B cell (primary cell): Measurements from ENCODE around the gene POLD2. TPM values are rescaled to one million over a fixed set of nuclear protein-coding genes. Genes with fewer than 3 reads are reported as not detected.
"Not testable (repeated sequence)": the region's sequence is repeated elsewhere in the genome, so short reads cannot be mapped to it uniquely, and the experiment has no call there.

Experiments
- ATAC-seq: fragments of 200-7000 bp; cut with Tn5 transposase; one replicate; pipeline ENCODE4 v1.10.0; 2021; ENCODE audit warnings: low read depth, mild to moderate bottlenecking, moderate number of reproducible peaks, moderate library complexity
- CTCF ChIA-PET: fragments of 350-600 bp; sonication (Branson Sonifier 250); formaldehyde crosslinking; loops from one replicate; lab custom pipeline; 2021; ENCODE audit warnings: antibody characterized with exemption, inconsistent platforms; lab: Charles Lee
- POLR2A ChIA-PET: fragments of 350-600 bp; sonication (Branson Sonifier 250); formaldehyde crosslinking; loops from one replicate; lab custom pipeline; 2021; ENCODE audit warnings: antibody characterized with exemption; lab: Charles Lee
- DNase-seq: peaks from one replicate; pipeline ENCODE4 v3.0.0; 2013
- H2AFZ ChIP-seq: 2 replicates; pipeline ENCODE4 v1.6.1; 2012; ENCODE audit warnings: mild to moderate bottlenecking, low read depth, low read length; ENCODE audit not compliant: insufficient read depth, poor library complexity, severe bottlenecking
- H3K27ac ChIP-seq, 2 donors: 1 replicate in 1 of 2; 2 replicates in 1 of 2; pipeline ENCODE4 v1.5.1; 2012 to 2013; ENCODE audit warnings: low read length in 2 of 2, mild to moderate bottlenecking in 2 of 2, moderate library complexity in 1 of 2
- H3K27me3 ChIP-seq, 4 experiments: fragments of 200-600 bp in 1 of 4; sonication (generic) in 1 of 4; replicated peaks in 1 of 4; 1 replicate in 2 of 4; 2 replicates in 2 of 4; pipeline versions ENCODE4 v1.6.1 to v1.7.0; 2013 to 2016; ENCODE audit warnings: low read length in 3 of 4, mild to moderate bottlenecking in 2 of 4, mixed read lengths in 1 of 4, moderate library complexity in 1 of 4; ENCODE audit not compliant: insufficient read depth in 4 of 4, control insufficient read depth in 3 of 4; ENCODE audit errors: control extremely low read depth in 1 of 4
- H3K36me3 ChIP-seq, 2 experiments: replicated peaks in 1 of 2; 1 replicate in 1 of 2; 2 replicates in 1 of 2; pipeline versions ENCODE4 v1.6.1 to v1.7.1; 2013; ENCODE audit warnings: low read length in 1 of 2; ENCODE audit not compliant: insufficient read depth in 2 of 2, control insufficient read depth in 1 of 2; ENCODE audit errors: control extremely low read depth in 1 of 2, extremely low read depth in 1 of 2
- H3K4me1 ChIP-seq, 2 donors: fragments of 200-600 bp in 1 of 2; sonication (generic) in 1 of 2; 1 replicate in 1 of 2; 2 replicates in 1 of 2; pipeline versions ENCODE4 v1.5.1 to v1.6.1; 2013 to 2017; ENCODE audit warnings: low read length in 2 of 2; ENCODE audit not compliant: control insufficient read depth in 2 of 2, insufficient read depth in 2 of 2
- H3K4me2 ChIP-seq: replicated peaks from 2 replicates; pipeline ENCODE3; 2012; ENCODE audit warnings: mild to moderate bottlenecking, low read depth, low read length; ENCODE audit not compliant: poor library complexity, severe bottlenecking
- H3K4me3 ChIP-seq, 5 experiments: fragments of 200-600 bp in 1 of 5; sonication (generic) in 1 of 5; 1 replicate in 3 of 5; 2 replicates in 2 of 5; pipeline versions ENCODE4 v1.5.1 to v1.7.0; 2011 to 2016; ENCODE audit warnings: low read length in 4 of 5, mild to moderate bottlenecking in 4 of 5, low read depth in 2 of 5, control low read depth in 1 of 5, moderate library complexity in 1 of 5; ENCODE audit not compliant: insufficient read depth in 1 of 5; ENCODE audit errors: control extremely low read depth in 1 of 5, extremely low read depth in 1 of 5
- H3K79me2 ChIP-seq: fragments of 200-600 bp; sonication (generic); one replicate; pipeline ENCODE4 v1.6.0; 2016; ENCODE audit warnings: low read length; ENCODE audit not compliant: control insufficient read depth, insufficient read depth
- H3K9ac ChIP-seq: fragments of 200-600 bp; sonication (generic); 2 replicates; pipeline ENCODE4 v1.6.1; 2017; ENCODE audit warnings: mild to moderate bottlenecking, low read length, moderate library complexity
- H3K9me3 ChIP-seq, 3 donors: one replicate each; pipeline versions ENCODE4 v1.6.1 to v1.7.1; 2013; ENCODE audit warnings: low read length in 2 of 3; ENCODE audit not compliant: control insufficient read depth in 2 of 3, insufficient read depth in 1 of 3; ENCODE audit errors: control extremely low read depth in 1 of 3
- H4K20me1 ChIP-seq: 2 replicates; pipeline ENCODE4 v1.6.0; 2012; ENCODE audit warnings: mild to moderate bottlenecking, low read length; ENCODE audit not compliant: insufficient read depth, control insufficient read depth, poor library complexity, severe bottlenecking
- H3K27ac Mint-ChIP-seq: one replicate; pipeline ENCODE4 v1.8.0; 2021; ENCODE audit warnings: mixed read lengths
- H3K27me3 Mint-ChIP-seq: one replicate; pipeline ENCODE4 v1.8.0; 2021; ENCODE audit warnings: mixed read lengths
- H3K4me1 Mint-ChIP-seq: one replicate; pipeline ENCODE4 v1.8.0; 2021; ENCODE audit warnings: mixed read lengths
- H3K4me3 Mint-ChIP-seq: one replicate; pipeline ENCODE4 v1.8.0; 2021; ENCODE audit warnings: mixed read lengths
- H3K9me3 Mint-ChIP-seq: one replicate; pipeline ENCODE4 v1.8.0; 2022; ENCODE audit warnings: mixed read lengths; ENCODE audit not compliant: insufficient read depth
- CTCF ChIP-seq: fragments of 200-600 bp; IDR thresholded peaks from one replicate; pipeline ENCODE4 v1.8.0; 2022; ENCODE audit warnings: antibody characterized with exemption, mild to moderate bottlenecking
- EZH2 ChIP-seq: IDR thresholded peaks from 2 replicates; pipeline ENCODE4 v1.6.1; 2012; ENCODE audit warnings: borderline replicate concordance, low read depth, mild to moderate bottlenecking, moderate library complexity, low read length; ENCODE audit not compliant: insufficient read depth, poor library complexity, severe bottlenecking
- WGBS: methylation state at CpG from one replicate; pipeline ENCODE4 v1.1.5; 2013; ENCODE audit warnings: missing lambda C conversion rate; ENCODE audit not compliant: insufficient coverage; 5-methylcytosine and 5-hydroxymethylcytosine counted together
- intact Hi-C: fragments of 100-400 bp; cut with micrococcal nuclease; formaldehyde crosslinking; loops from one replicate; pipeline ENCODE4 v1.10.0; 2022
- polyA plus RNA-seq: library from polyadenylated mRNA; depleted of rRNA; stranded (reverse); fragments of >200 nt; gene quantifications from 2 replicates; pipeline ENCODE4 v1.2.3, GENCODE V29; 2012
- total RNA-seq, 2 donors: library from RNA; stranded (reverse); fragments of 120-200 nt in 1 of 2; gene quantifications; 1 replicate in 1 of 2; 2 replicates in 1 of 2; pipeline versions ENCODE4 v1.2.3 to v1.2.4, GENCODE V29; 2013 to 2022

Gene POLD2
- total and polyA plus RNA-seq, 2 donors (not counting 1 experiment from before 2014, with no cell fraction given), result 73.6 to 86.7 TPM

DNA sequence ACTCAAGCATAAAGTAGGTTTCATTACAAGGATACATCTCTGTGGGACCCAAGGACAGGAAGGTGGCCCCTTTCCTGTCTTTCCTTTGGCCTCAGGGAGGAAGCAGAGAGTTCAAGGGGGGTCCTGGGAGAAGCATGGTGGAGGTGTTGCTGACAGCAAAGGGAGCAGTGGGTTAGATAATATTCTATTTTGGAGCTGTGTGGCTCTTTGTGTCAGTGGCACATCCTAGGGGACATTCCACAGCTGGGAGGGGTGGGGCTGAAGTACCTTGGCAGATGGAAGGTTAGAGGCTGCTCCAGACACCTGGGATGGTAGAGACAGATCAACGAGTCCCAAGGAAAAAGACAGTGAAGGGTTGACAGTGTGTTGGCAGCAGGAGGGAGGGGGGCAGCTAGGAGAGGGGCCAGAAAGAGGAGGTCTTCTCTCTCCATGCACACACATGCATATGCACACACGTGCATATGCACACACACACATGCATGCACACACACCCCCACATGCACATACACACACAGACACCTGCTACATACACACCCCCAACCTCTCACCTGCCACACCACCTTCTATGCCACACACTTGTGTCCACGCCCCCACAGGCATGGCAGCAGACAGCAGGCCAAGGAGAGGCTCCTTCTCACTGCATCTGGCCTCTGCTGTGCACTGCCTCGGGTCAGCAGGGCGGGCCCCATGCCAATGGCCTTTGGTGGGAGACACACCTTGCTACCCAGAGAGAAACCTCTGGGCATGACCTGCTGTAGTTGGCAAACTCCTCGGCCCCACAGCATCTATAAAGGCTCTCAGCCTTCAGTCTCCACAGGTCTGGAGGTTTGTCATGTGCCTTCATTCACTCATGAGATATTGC is 5.6 kb upstream of the POLD2 start:
- H3K27ac Mint-ChIP-seq, result no peak overlapping the region
- H3K27ac ChIP-seq, result no peak overlapping the region
- no peak overlapping the region for H3K4me2 ChIP-seq
- 79% methylated on average over 5 of the region's 6 CpGs for WGBS
- H3K36me3 ChIP-seq, result no peaks in the 10 kb centered on the region
- H3K4me3 ChIP-seq, result no peak overlapping the region
- H3K4me3 Mint-ChIP-seq, result no peak overlapping the region
- H2AFZ ChIP-seq, result no peak overlapping the region
- no peak for ATAC-seq
- peaks cover 3% of the 10 kb centered on the region for H3K9me3 Mint-ChIP-seq
- POLR2A ChIA-PET, result no interaction called here
- H3K79me2 ChIP-seq, result no peaks in the 10 kb centered on the region
- no peak for DNase-seq
- H4K20me1 ChIP-seq, result no peaks in the 10 kb centered on the region
- peaks cover 0 to 3% (median 0%) of the 10 kb centered on the region in 4 experiments for H3K27me3 ChIP-seq
- peaks cover 3% of the 10 kb centered on the region for H3K4me1 Mint-ChIP-seq
- peaks cover 3 to 9% (median 8%) of the 10 kb centered on the region in 3 donors for H3K9me3 ChIP-seq
- no peak for TF ChIP-seq CTCF
- peaks cover 2 to 5% of the 10 kb centered on the region in 2 donors for H3K4me1 ChIP-seq
- H3K27me3 Mint-ChIP-seq, result no peaks in the 10 kb centered on the region
- no peak overlapping the region for H3K9ac ChIP-seq
- intact Hi-C loops, result no loop called here
- CTCF ChIA-PET, result no interaction called here

GRCh38 chr7:44127161-44127560 is 3.8 kb upstream of the POLD2 start:
- Histone ChIP-seq H4K20me1 (no peaks in the 10 kb centered on the region), H2AFZ (no peak overlapping the region), H3K4me1 (peaks cover 9 to 15% of the 10 kb centered on the region in 2 donors), H3K4me3 (no peak overlapping the region), H3K9ac (no peak overlapping the region), H3K9me3 (peaks cover 3 to 9% (median 8%) of the 10 kb centered on the region in 3 donors), H3K27me3 (peaks cover 0 to 3% (median 0%) of the 10 kb centered on the region in 4 experiments), H3K79me2 (peaks cover 7% of the 10 kb centered on the region), H3K27ac (no peak overlapping the region), H3K4me2 (no peak overlapping the region), H3K36me3 (no peaks in the 10 kb centered on the region)
- Mint-ChIP-seq H3K27ac (no peak overlapping the region), H3K4me1 (peaks cover 15% of the 10 kb centered on the region), H3K27me3 (no peaks in the 10 kb centered on the region), H3K9me3 (peaks cover 3% of the 10 kb centered on the region), H3K4me3 (no peak overlapping the region)
- ATAC-seq (no peak), DNase-seq (no peak)
- ChIA-PET CTCF (no interaction called here), POLR2A (no interaction called here)
- TF ChIP-seq EZH2 (no peak), CTCF (no peak)
- intact Hi-C loops, result no loop called here

DNA sequence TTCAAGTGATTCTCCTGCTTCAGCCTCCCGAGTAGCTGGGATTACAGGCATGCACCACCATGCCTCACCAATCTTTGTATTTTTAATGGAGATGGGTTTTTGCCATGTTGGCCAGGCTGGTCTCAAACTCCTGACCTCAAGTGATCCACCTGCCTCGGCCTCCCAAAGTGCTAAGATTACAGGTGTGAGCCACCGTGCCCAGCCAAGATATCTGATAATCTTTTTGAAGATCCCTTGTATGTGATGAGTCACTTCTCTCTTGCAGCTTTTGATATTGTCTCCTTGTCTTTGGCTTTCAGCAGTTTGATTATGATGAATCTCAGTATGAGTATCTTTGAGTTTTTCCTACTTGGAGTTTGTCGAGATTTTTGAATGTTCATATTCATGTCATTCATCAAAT is 3.2 kb upstream of the POLD2 start:
- H3K27ac ChIP-seq, H2AFZ ChIP-seq, intact Hi-C loops, H3K27ac Mint-ChIP-seq, ATAC-seq, H3K27me3 ChIP-seq, H3K9ac ChIP-seq, H3K4me2 ChIP-seq, H3K36me3 ChIP-seq, H3K9me3 Mint-ChIP-seq, H3K4me3 ChIP-seq, DNase-seq, H3K4me3 Mint-ChIP-seq, H4K20me1 ChIP-seq, H3K27me3 Mint-ChIP-seq, H3K9me3 ChIP-seq, CTCF ChIA-PET, POLR2A ChIA-PET: not testable (repeated sequence)
- WGBS, result 100% methylated on average over 2 of the region's 4 CpGs
- Histone ChIP-seq H3K79me2 (peaks cover 13% of the 10 kb centered on the region), H3K4me1 (peaks cover 9 to 19% of the 10 kb centered on the region in 2 donors)
- H3K4me1 Mint-ChIP-seq, result peaks cover 16% of the 10 kb centered on the region
